Skeletal muscle cell (primary cell): ENCODE results near the gene SSBP2.

ENCODE experiments used
- DNase-seq: peaks from one replicate; pipeline ENCODE4 v3.0.0-alpha.2; 2010; ENCODE audit warnings: low read depth
- H3K4me3 ChIP-seq: 2 replicates; pipeline ENCODE4 v1.5.1; 2011; ENCODE audit warnings: low read depth, mild to moderate bottlenecking, control low read depth, low read length, moderate library complexity

The SSBP2 gene

DNA sequence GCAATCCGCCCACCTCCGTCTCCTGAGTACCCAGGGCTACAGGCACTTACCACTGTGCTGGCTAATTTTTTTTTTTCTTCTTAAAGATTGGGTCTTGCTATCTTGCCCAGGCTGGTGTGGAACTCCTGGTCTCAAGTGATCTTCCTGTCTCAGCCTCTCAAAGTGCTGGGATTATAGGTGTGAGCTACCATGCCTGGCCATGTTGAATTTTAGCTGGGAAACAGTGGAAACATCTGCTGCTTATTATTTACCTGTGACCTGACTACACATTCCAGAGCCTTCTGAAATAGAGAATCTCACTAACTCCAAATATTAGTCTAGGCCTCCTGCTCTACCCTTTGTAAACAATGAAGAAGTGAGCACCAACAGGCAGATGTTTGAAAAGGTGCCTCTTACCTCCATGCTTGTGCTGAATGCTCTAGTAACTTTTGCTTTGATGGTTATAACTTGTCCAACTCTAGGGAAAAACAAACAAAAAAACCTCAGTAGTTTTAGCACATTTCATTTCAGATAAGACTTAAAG, 379.5 kb downstream of the SSBP2 start:
- H3K4me3 ChIP-seq, result no peak overlapping the region
- no peak for DNase-seq

GRCh38 chr5:81370912-81371311, 380.0 kb downstream of the SSBP2 start:
- no peak overlapping the region for H3K4me3 ChIP-seq
- no peak for DNase-seq

GRCh38 chr5:81365541-81365940, 385.4 kb downstream of the SSBP2 start:
- no peak for DNase-seq
- H3K4me3 ChIP-seq, result no peak overlapping the region

DNA sequence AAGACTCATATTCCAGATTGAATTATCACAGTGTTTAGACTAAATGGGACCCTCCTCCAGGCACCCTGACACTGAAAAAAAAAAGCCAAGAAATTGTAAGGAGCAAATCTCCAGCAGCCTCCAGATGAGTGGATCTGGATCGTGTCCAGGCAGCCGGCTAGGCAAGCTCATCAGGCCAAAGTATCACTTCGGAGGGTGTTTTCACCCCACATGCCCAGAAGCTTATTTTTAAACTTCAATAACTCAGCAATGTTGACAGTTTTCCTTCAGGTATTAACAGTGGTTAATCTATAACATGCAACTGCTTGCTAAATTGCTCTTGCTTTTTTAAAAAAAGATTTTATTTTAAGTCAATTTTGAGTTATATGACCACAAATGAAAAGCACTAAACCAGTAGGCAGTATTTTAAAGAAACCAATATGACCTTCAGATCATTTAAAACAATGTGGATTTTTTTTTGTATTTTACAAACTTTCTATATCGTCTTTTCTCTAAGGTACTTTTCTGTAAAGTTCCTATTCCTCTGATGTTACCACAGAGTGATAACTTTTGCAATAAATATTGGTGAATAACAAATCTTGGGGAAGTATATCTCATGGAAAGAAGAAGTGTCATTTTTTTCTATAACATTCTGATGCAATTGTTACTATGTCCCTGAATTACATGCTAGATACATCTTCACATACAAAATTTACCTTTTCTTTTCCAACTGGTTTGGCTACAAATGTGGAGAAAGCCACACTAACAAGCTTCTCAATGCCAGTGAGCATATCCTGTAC, 387.6 kb downstream of the SSBP2 start:
- no peak overlapping the region for H3K4me3 ChIP-seq
- no peak for DNase-seq
